ENCODE results near the gene ECHDC1. TPM values are rescaled to one million over a fixed set of nuclear protein-coding genes. Genes with fewer than 3 reads are reported as not detected.

Gene ECHDC1
- polyA plus RNA-seq, 1 donor from 2014 or later: 77.5 TPM

GRCh38 chr6:127282184-127282583 lies 61.2 kb downstream of the ECHDC1 start:
- no peak overlapping the region for H3K27ac Mint-ChIP-seq
- H3K9me3 Mint-ChIP-seq: no peaks in the 10 kb centered on the region
- no peaks in the 10 kb centered on the region for H3K27me3 Mint-ChIP-seq
- H3K4me3 Mint-ChIP-seq: no peak overlapping the region
- H3K4me1 Mint-ChIP-seq: peaks cover 14 to 20% (median 17%) of the 10 kb centered on the region in 3 donors
- peaks cover 11% of the 10 kb centered on the region for H3K36me3 Mint-ChIP-seq

- Mint-ChIP-seq H3K4me1 (peaks cover 14 to 21% (median 18%) of the 10 kb centered on the region in 3 donors), H3K9me3 (no peaks in the 10 kb centered on the region), H3K27ac (no peak overlapping the region), H3K4me3 (peak overlapping the region in 1 of 4 donors; percentile 39), H3K36me3 (peaks cover 8% of the 10 kb centered on the region), H3K27me3 (no peaks in the 10 kb centered on the region)
Measured at GRCh38 chr6:127279815-127280214, 63.6 kb downstream of the ECHDC1 start.

GRCh38 chr6:127277878-127278843 lies 65.2 kb downstream of the ECHDC1 start:
- Mint-ChIP-seq H3K4me1 (peaks cover 18 to 22% (median 18%) of the 10 kb centered on the region in 3 donors), H3K36me3 (peaks cover 8% of the 10 kb centered on the region), H3K27me3 (no peaks in the 10 kb centered on the region), H3K9me3 (no peaks in the 10 kb centered on the region), H3K27ac (peak overlapping the region in 1 of 3 donors; percentile 43), H3K4me3 (no peak overlapping the region)

GRCh38 chr6:127276331-127276730 lies 67.1 kb downstream of the ECHDC1 start:
- H3K4me3 Mint-ChIP-seq: no peak overlapping the region

GRCh38 chr6:127273499-127273898 lies 69.9 kb downstream of the ECHDC1 start:
- Mint-ChIP-seq H3K9me3 (no peaks in the 10 kb centered on the region), H3K27me3 (no peaks in the 10 kb centered on the region), H3K27ac (no peak overlapping the region), H3K4me1 (peaks cover 22 to 26% (median 24%) of the 10 kb centered on the region in 3 donors), H3K36me3 (no peaks in the 10 kb centered on the region), H3K4me3 (no peak overlapping the region)

More at GRCh38 chr6:127276331-127276730, 67.1 kb downstream of the ECHDC1 start:
- H3K27me3 Mint-ChIP-seq: no peaks in the 10 kb centered on the region
- H3K36me3 Mint-ChIP-seq: peaks cover under 1% of the 10 kb centered on the region
- H3K4me1 Mint-ChIP-seq: peaks cover 22 to 27% (median 24%) of the 10 kb centered on the region in 3 donors
- no peak overlapping the region for H3K27ac Mint-ChIP-seq
- no peaks in the 10 kb centered on the region for H3K9me3 Mint-ChIP-seq

GRCh38 chr6:127272576-127272975 lies 70.8 kb downstream of the ECHDC1 start:
- no peaks in the 10 kb centered on the region for H3K9me3 Mint-ChIP-seq
- no peak overlapping the region for H3K4me3 Mint-ChIP-seq
- peaks cover 31 to 35% (median 31%) of the 10 kb centered on the region in 3 donors for H3K4me1 Mint-ChIP-seq

GRCh38 chr6:127267646-127268625 lies 75.5 kb downstream of the ECHDC1 start:
- Mint-ChIP-seq H3K27me3 (peaks cover 2% of the 10 kb centered on the region), H3K4me3 (peak overlapping the region; percentile 96 to 100 (median 96)), H3K9me3 (peaks cover 0 to 2% (median 0%) of the 10 kb centered on the region in 3 donors), H3K27ac (peak overlapping the region; percentile 88 to 100 (median 94)), H3K36me3 (no peaks in the 10 kb centered on the region), H3K4me1 (peaks cover 32 to 36% (median 35%) of the 10 kb centered on the region in 3 donors)

More at GRCh38 chr6:127272576-127272975, 70.8 kb downstream of the ECHDC1 start:
- Mint-ChIP-seq H3K27ac (no peak overlapping the region), H3K36me3 (no peaks in the 10 kb centered on the region), H3K27me3 (no peaks in the 10 kb centered on the region)

- Mint-ChIP-seq H3K27me3 (peaks cover 2% of the 10 kb centered on the region), H3K36me3 (no peaks in the 10 kb centered on the region), H3K9me3 (peaks cover 0 to 2% (median 0%) of the 10 kb centered on the region in 3 donors), H3K4me1 (peaks cover 30 to 32% (median 30%) of the 10 kb centered on the region in 3 donors), H3K4me3 (peak overlapping the region; percentile 96 to 100 (median 98)), H3K27ac (peak overlapping the region; percentile 88 to 100 (median 94))
Measured at GRCh38 chr6:127266892-127267645, 76.3 kb downstream of the ECHDC1 start.

- Mint-ChIP-seq H3K4me1 (peaks cover 28 to 32% (median 29%) of the 10 kb centered on the region in 3 donors), H3K36me3 (no peaks in the 10 kb centered on the region), H3K27me3 (peaks cover 2% of the 10 kb centered on the region), H3K27ac (peak within 1 kb of the TSS; percentile 88 to 100 (median 99)), H3K9me3 (peaks cover 0 to 2% (median 0%) of the 10 kb centered on the region in 3 donors), H3K4me3 (peak within 1 kb of the TSS; percentile 96 to 100 (median 98))
Measured at GRCh38 chr6:127266178-127266891, 77.1 kb downstream of the ECHDC1 start, which contains the start of gene RNF146. Gene RNF146 (plus strand): TSS chr6:127266864. CDS start chr6:127280339, 13,475 bp downstream.

- peaks cover 2% of the 10 kb centered on the region for H3K27me3 Mint-ChIP-seq
- H3K27ac Mint-ChIP-seq: no peak overlapping the region
- H3K36me3 Mint-ChIP-seq: no peaks in the 10 kb centered on the region
- H3K4me3 Mint-ChIP-seq: peak overlapping the region in 1 of 4 donors; percentile 64
- peaks cover 14 to 18% (median 15%) of the 10 kb centered on the region in 3 donors for H3K4me1 Mint-ChIP-seq
- H3K9me3 Mint-ChIP-seq: peaks cover 0 to 4% (median 0%) of the 10 kb centered on the region in 3 donors
Measured at GRCh38 chr6:127263481-127263880, 79.9 kb downstream of the ECHDC1 start.

GRCh38 chr6:127262896-127263295 lies 80.5 kb downstream of the ECHDC1 start:
- Mint-ChIP-seq H3K4me3 (no peak overlapping the region), H3K4me1 (peaks cover 8 to 12% (median 10%) of the 10 kb centered on the region in 3 donors), H3K27ac (no peak overlapping the region), H3K36me3 (no peaks in the 10 kb centered on the region), H3K9me3 (peaks cover 0 to 4% (median 0%) of the 10 kb centered on the region in 3 donors), H3K27me3 (peaks cover 2% of the 10 kb centered on the region)

- Mint-ChIP-seq H3K27me3 (no peaks in the 10 kb centered on the region), H3K27ac (no peak overlapping the region), H3K4me1 (no peaks in the 10 kb centered on the region), H3K4me3 (no peak overlapping the region), H3K9me3 (peaks cover 0 to 2% (median 0%) of the 10 kb centered on the region in 3 donors), H3K36me3 (no peaks in the 10 kb centered on the region)
Measured at GRCh38 chr6:127255286-127255685, 88.1 kb downstream of the ECHDC1 start.

- no peaks in the 10 kb centered on the region for H3K4me1 Mint-ChIP-seq
- no peaks in the 10 kb centered on the region for H3K9me3 Mint-ChIP-seq
- no peaks in the 10 kb centered on the region for H3K27me3 Mint-ChIP-seq
- H3K4me3 Mint-ChIP-seq: no peak overlapping the region
- no peaks in the 10 kb centered on the region for H3K36me3 Mint-ChIP-seq
- no peak overlapping the region for H3K27ac Mint-ChIP-seq
Measured at GRCh38 chr6:127249621-127250020, 93.8 kb downstream of the ECHDC1 start.

Data from IgD-negative memory B cell (primary cell).